Measurements from ENCODE around the gene RMRP.

DNA sequence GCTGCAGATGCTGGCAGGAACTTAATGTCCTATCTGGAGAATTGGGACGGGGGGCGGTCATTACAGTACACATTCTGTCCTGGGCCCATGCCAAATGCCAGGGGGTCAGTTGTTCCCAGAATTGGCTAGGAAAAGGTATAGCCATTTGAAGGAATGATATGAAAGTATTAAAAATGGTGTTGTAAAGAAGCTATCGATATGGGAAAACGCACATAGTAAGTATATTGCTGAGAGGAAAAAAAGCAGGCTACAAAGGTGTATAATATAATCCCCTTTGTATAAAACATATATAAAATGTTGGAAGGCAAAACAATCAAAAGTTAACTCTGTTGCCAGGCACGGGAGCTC, 7.6 kb upstream of the RMRP start:
- TF ChIP-seq, protein P1, sequence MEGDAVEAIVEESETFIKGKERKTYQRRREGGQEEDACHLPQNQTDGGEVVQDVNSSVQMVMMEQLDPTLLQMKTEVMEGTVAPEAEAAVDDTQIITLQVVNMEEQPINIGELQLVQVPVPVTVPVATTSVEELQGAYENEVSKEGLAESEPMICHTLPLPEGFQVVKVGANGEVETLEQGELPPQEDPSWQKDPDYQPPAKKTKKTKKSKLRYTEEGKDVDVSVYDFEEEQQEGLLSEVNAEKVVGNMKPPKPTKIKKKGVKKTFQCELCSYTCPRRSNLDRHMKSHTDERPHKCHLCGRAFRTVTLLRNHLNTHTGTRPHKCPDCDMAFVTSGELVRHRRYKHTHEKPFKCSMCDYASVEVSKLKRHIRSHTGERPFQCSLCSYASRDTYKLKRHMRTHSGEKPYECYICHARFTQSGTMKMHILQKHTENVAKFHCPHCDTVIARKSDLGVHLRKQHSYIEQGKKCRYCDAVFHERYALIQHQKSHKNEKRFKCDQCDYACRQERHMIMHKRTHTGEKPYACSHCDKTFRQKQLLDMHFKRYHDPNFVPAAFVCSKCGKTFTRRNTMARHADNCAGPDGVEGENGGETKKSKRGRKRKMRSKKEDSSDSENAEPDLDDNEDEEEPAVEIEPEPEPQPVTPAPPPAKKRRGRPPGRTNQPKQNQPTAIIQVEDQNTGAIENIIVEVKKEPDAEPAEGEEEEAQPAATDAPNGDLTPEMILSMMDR (IDR thresholded peaks at IDR 0.05), result no peak
- no peak for TF ChIP-seq POLR2AphosphoS5 (IDR thresholded peaks at IDR 0.05)

Data from breast epithelium (tissue), 3 donors.